ENCODE data around the gene HHATL. TPM values are rescaled to one million over a fixed set of nuclear protein-coding genes. Genes with fewer than 3 reads are reported as not detected.

HHATL gene
- polyA plus RNA-seq, 1 donor: 0.88 TPM

- DNase-seq: no peak
Measured at GRCh38 chr3:42652611-42653302, 49.8 kb downstream of the HHATL start.

- no peak for DNase-seq
Measured at GRCh38 chr3:42652251-42652610, 50.4 kb downstream of the HHATL start.

- no peak for DNase-seq
Measured at GRCh38 chr3:42651248-42652091, 51.1 kb downstream of the HHATL start.

DNA sequence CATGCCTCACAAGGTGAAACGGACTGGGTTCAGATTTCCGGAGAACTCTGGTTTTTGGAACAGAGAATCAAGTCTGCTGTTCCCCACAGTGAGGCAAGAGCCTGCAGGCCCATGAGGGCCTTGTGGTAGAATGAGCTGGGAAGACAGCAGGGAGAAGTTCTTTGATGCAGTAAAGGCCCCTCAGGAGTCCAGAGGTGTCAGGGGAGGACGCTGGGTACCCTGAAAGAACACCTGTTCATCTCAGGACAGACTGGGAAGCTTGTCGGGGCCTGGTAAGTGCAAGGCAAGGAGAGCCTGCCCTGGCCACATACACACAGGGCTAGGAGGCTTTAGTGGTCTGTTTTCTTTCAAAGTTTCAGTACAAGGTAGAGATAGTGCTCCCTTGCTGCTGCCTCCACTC, 52.8 kb downstream of the HHATL start:
- DNase-seq: no peak

- DNase-seq: no peak
Measured at GRCh38 chr3:42649006-42649405, 53.6 kb downstream of the HHATL start.

GRCh38 chr3:42647821-42648459, 54.7 kb downstream of the HHATL start:
- DNase-seq: no peak

Other genes with a start within 250 kb of the HHATL start
- 1.9 TPM for gene VIPR1, start 200.2 kb downstream of the HHATL start, polyA plus RNA-seq (ENCODE audit: insufficient read length)
- 49.7 TPM for gene SEC22C, start 120.8 kb downstream of the HHATL start, polyA plus RNA-seq (ENCODE audit: insufficient read length)
- gene SS18L2, start 111.9 kb downstream of the HHATL start, polyA plus RNA-seq (ENCODE audit: insufficient read length): 23.9 TPM
- gene NKTR, start 102.1 kb downstream of the HHATL start, polyA plus RNA-seq (ENCODE audit: insufficient read length): 220 TPM
- 12.7 TPM for gene ZBTB47, start 49.1 kb downstream of the HHATL start, polyA plus RNA-seq (ENCODE audit: insufficient read length)
- gene KLHL40, start 17.3 kb downstream of the HHATL start, polyA plus RNA-seq (ENCODE audit: insufficient read length): not detected
- 3.8 TPM for gene CCDC13, start 70.5 kb upstream of the HHATL start, polyA plus RNA-seq (ENCODE audit: insufficient read length)
- 145 TPM for gene HIGD1A, start 101.7 kb upstream of the HHATL start, polyA plus RNA-seq (ENCODE audit: insufficient read length)
- gene ACKR2, start 106.6 kb upstream of the HHATL start, polyA plus RNA-seq (ENCODE audit: insufficient read length): 2.7 TPM
- gene CYP8B1, start 173.1 kb upstream of the HHATL start, polyA plus RNA-seq (ENCODE audit: insufficient read length): 1.3 TPM
- gene ZNF662, start 203.3 kb upstream of the HHATL start, polyA plus RNA-seq (ENCODE audit: insufficient read length): 51.6 TPM